Central memory CD4-positive, alpha-beta T cell (primary cell): ENCODE results near the gene CBY2.
"Not testable (repeated sequence)": the region's sequence is repeated elsewhere in the genome, so short reads cannot be mapped to it uniquely, and the experiment has no call there.

Source experiments
- DNase-seq: peaks from one replicate; pipeline ENCODE4 v3.0.0; 2022

The CBY2 gene

DNA sequence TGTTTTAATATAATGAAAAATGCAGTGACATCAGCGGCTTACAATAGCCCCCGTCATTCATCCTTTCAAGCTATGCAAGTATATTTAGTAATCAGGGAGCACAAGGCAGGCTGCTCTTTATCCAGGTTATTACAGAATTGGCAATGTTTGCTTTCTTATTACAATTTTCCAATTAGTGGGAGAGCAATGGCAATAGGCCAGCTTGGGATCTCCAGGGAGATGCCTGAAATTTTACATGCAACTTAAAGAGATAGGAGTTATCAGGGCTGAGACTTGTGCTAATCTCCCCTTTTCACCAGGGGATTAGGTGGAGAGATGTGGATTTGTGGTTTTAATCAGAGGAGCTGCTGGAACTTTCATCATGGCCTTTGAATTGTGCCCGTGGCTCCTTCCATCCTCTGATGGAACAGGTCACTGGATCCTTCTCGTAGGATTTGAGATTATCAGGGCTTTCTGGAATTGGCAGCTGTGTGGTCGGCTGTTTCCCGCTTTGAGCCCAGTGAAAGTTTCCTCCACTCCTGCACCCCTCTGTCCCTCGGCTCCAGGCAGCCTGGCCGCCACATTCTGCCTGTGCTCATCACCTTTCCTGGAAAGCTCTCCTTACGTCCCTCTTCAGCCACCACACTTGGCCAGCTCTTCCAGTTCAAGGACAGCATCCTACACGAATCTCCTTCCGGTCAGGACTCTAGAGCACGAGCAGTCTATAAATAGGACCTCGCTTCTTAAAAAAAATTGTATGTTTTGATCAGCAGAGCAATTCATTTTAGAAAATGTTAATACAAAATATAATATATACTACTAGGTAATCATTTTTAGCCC, 47.0 kb downstream of the CBY2 start:
- no peak for DNase-seq

- DNase-seq = no peak
Observed at GRCh38 chr13:45750566-45750965, 48.4 kb downstream of the CBY2 start.

DNA sequence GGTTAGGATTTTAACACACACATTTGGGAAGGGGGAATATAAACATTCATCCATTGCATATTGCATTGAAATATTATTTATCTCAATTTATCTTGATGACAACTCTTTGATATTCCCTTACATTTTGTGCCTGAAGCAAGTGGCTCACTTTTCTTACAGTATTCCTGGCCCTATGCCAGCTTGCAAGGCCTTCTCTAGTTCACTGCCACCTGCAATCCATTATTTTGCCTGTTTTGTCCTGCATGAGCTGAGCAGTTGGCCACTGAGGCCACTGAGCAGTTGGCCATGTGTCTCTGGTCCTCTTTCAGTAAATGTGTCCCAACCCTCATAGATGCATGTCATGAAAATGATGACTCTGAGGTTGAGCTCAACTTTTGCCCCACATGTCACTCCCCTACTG, 49.8 kb downstream of the CBY2 start:
- DNase-seq = no peak

DNA sequence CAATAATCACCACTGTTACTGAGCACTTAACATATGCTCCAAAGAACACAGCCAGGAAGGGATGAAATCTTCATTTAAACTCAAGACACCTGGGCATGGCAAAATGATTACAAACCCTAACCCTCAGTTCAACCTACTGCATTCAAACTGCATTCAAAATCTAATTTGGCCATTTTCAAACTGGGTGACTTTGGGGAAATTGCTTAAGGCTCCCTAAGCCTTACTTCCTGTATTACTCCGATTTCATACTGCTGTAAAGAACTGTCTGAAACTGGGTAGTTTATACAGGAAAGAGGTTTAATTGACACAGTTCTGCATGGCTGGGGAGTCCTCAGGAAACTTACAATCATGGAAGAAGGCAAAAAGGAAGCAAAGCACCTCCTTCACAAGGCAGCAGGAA, 50.4 kb downstream of the CBY2 start:
- DNase-seq = no peak

- not testable (repeated sequence) for DNase-seq
Observed at GRCh38 chr13:45756498-45756897, 54.4 kb downstream of the CBY2 start.

- DNase-seq = not testable (repeated sequence)
Observed at GRCh38 chr13:45757589-45757988, 55.5 kb downstream of the CBY2 start.

DNA sequence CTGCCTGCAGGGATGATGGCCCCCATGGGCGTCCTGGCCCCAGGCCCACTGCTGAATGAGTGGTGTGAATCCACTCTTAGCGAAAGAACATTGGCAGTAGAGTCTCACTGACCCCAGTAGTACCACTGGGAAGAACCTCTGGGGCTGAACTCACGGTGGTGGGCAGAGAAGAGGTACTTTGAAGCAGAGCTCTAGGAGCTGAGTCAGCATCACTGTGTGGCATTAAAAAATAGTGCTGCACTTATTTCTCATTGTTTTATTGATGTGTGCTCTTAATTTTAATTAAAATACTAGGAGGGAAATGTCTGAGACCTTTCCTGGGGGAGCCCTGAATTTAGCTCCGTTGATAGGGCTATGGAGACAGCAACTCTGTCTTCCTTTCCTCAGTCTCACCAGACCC, 61.3 kb downstream of the CBY2 start:
- DNase-seq = no peak
